Activated T-cell treated with anti-CD3 and anti-CD28 coated beads, Interleukin-2, amount 50 U/mL, for 1 hour (primary cell): Measurements from ENCODE around the gene SERPINB4.

Experiments
- DNase-seq: peaks from one replicate; pipeline ENCODE4 v3.0.0-alpha.2; 2020

The SERPINB4 gene

DNA sequence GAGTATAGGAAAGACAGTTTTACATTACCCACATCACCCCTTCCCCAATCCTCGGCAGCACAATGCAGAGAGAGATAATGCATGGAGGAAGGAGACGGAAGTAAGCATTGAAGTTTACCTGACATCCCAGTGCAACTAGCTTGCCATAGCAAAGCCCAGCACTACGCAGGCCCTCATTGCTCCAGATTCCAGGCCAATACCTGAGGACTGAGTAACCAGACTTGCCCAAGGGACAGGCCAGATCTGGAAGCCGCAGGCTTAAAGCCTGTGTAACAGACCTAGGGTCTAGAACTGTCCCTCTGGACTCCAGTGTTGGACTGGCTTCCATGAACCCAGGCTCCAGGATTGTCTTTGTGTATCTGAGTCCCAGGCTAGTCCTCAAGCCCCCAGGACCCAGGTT lies 17.6 kb downstream of the SERPINB4 start:
- no peak for DNase-seq

GRCh38 chr18:63624863-63625262 lies 19.2 kb downstream of the SERPINB4 start:
- no peak for DNase-seq

DNA sequence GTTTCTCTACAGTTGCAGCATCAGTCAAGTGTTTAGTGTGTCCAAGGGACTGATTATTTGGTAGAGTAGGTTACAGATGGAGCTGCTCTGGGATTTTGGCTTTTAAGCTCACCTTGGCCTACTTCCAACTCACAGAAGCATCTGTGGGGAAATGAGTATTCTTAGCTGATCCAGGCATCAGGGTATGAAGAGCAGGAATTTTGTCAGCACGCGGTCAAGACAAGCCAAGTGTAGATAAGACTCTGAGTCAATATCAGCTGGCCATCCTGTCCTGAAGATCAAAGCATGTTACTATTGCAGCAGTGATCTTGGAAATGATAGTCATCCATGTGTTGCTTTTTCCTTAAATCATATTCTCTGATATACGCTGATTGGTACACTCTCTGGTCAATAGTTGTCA lies 24.4 kb downstream of the SERPINB4 start:
- DNase-seq: no peak

DNA sequence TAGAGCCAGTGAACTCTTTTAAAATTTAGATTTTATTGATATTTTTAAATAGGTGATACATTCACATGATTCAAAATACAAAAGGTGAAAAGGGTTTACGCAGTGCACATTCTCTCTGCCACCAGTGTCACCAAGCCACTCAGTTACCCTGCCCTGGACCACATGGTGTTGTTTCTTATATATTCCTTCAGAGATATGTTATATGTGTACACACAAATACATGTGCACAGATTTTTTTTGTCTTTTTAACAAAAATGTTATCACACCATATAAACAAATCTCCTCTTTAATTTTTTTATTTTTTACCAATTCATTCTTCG lies 26.2 kb downstream of the SERPINB4 start:
- no peak for DNase-seq

DNA sequence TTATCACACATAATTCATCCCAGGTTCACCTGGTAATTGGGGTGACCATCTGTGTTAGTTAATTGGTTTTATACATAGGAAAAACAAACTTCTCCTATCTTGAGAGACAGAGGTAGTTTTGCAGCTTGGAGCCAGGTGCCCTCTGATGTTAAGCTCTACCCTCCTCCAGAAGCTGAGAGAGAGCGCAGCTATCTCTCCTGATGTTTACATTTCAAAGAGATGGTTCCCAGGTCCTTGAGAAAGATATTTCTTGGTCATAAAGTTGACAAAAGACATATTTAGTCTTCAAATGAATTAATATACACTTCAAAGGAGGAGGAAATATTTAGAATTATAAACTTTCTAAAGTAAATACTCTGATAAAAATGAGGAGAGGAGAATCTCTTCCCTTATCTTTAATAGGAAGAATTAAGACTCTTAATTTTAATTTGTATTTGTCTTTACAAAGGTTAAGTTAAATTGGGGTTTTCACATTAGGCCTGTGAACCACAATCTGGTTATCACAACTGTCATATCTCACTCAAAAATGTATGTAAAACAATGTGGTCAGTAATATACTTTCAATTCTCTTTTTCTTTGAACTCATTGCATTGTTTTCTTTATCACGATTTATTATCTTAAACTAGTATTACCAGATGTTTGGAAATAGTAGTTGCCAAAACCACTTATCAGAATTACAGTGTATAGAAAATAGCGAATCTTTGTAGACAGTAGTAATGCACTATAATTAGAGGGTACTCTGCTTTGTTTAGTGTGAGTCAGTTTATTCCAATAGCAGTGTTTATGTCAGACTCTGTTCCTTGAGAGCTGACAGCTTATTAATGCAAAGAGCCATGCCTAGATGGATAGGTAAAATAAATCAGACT lies 26.8 kb downstream of the SERPINB4 start:
- DNase-seq: no peak

DNA sequence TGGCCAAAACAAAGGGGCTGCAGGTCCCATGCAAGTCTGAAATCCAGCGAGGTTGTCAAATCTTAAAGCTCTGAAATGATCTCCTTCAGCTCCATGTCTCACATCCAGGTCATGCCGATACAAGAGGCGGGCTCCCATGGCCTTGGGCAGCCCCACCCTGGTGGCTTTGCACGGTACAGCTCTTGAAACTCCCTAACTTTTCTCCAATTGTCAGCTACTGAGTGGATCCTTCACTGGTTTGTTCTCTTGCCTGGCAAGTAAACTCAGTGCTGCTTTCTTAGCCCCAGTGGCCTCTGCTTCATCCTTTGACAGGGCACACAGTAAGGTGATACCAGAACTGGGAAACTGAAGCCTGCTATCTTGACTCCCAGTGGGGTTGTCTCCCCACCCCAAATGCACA lies 30.6 kb downstream of the SERPINB4 start:
- no peak for DNase-seq

DNA sequence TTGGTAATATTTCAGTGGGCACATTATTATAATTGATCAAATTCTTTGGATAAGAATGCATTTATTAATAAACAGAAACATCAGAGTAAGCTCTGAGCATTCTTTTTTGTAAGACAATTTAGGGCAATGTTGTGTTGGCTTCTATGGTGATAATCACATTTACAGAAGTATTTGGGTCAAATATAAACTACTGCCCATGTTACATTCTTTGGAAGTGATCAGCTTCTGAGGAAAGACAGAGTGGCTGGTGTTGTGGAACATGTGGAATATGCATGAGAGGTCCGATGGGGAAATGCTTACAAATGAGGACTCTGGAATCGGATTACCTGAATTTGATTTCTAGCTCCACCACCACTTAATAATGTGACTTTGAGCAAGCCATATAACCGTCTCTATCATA lies 37.5 kb downstream of the SERPINB4 start:
- no peak for DNase-seq

- no peak for DNase-seq
Observed at GRCh38 chr18:63604791-63605567, 39.1 kb downstream of the SERPINB4 start.

- no peak for DNase-seq
Observed at GRCh38 chr18:63603772-63604171, 40.3 kb downstream of the SERPINB4 start.

- no peak for DNase-seq
Observed at GRCh38 chr18:63603355-63603754, 40.7 kb downstream of the SERPINB4 start.

GRCh38 chr18:63596964-63597363 lies 47.1 kb downstream of the SERPINB4 start:
- no peak for DNase-seq

DNA sequence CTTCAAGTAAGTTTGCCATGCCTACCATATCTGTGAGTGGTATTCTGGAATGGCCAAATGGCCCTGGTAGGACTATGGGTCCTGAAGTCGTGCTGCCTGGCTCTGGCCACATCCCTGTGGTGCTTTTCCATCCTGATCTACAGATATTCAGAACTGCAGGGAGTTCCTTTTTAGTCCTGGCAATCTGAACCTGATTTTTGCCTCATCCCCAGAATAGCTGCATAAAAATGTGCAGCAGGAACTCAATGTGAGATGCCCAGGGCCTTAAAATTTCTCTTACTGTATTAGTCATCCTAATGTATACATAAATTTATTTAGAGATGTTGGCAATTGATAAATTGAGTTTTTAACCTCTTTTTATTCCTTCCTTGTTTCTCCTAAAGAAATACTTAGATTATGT lies 51.6 kb downstream of the SERPINB4 start:
- no peak for DNase-seq

GRCh38 chr18:63591725-63592124 lies 52.3 kb downstream of the SERPINB4 start:
- no peak for DNase-seq

GRCh38 chr18:63590966-63591695 lies 52.9 kb downstream of the SERPINB4 start:
- no peak for DNase-seq

DNA sequence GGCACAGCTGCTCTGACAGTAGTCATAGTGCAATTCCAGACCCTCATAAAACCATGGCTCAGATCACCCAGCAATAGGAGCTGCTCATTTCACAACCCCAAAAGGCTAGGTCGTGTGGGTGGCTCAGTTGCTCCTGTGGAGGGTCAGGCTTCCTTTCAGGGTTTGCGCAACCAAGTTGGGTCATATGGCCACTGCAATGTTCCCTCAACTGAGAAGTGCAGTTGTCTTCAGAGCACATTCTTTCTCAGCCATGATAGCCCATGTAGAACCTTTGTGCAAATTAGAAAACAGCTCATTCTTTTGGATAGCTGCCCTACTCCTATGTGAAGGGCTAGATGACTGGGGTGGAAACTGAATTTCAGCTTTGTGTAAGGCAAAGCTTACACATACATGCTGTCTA lies 53.7 kb downstream of the SERPINB4 start:
- DNase-seq: no peak

GRCh38 chr18:63588909-63589308 lies 55.1 kb downstream of the SERPINB4 start:
- no peak for DNase-seq
